Measurements from ENCODE around the gene PTGR3.

DNA sequence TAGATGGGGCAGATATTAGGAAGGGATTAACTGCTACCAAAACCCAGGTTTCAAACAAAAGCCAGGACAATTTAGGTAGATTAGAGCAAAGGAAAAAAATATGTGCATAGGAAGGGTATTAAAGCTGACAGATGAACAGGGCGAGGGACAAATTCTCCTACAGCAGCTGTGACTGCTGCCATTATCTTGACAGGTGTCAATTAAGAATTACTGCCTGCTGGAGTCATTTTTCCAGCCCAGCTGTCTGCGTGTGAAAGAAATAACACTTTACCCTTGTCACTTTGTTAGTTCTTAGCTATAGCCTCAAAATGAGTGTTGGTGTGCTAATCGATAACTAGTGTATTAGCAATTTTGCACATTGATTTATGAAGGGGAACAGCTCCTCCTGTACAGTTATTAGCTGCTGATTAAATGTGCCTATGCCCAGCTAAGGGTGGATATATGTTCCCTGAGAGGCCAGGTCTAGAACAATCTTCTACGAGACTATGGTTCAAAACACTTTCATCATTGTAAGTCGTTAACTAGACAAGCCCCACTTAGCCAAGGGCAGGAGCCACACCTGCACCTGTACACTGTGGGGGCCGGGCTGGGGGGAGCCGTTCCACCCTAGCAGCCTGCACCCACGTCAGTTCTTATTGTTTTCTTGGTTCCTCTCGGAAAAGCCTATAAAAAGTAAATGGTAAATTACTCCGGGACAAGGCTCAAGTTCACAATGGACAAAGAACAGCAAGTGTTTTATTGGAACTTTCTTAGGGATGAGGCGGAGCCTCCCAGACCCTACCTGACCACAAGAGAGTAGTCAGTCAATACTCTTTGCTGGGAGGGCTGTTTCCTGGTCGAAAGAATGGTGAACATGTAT is 9.4 kb upstream of the PTGR3 start:
- TF ChIP-seq CTCF (IDR thresholded peaks at IDR 0.05): no peak
- TF ChIP-seq EZH2 (IDR thresholded peaks at IDR 0.05; ENCODE audit: borderline replicate concordance, insufficient read depth, low read depth, low read length, poor library complexity, severe bottlenecking): no peak
